HG02571 (cell line): Measurements from ENCODE around the gene TINCR.
"Not testable (repeated sequence)": the region's sequence is repeated elsewhere in the genome, so short reads cannot be mapped to it uniquely, and the experiment has no call there.

Experiments used
- ATAC-seq: cut with Tn5 transposase; IDR thresholded peaks from one replicate; pipeline ENCODE4 v1.9.1; 2021; ENCODE audit warnings: mild to moderate bottlenecking, moderate library complexity; ENCODE audit not compliant: unreplicated experiment

TINCR gene

GRCh38 chr19:5567360-5567969, at the start of gene TINCR:
TINCR (minus strand) TSS chr19:5567953.
- ATAC-seq, result no peak

- ATAC-seq, result no peak
These were observed 49.3 kb upstream of the TINCR start for GRCh38 chr19:5617080-5617479.

DNA sequence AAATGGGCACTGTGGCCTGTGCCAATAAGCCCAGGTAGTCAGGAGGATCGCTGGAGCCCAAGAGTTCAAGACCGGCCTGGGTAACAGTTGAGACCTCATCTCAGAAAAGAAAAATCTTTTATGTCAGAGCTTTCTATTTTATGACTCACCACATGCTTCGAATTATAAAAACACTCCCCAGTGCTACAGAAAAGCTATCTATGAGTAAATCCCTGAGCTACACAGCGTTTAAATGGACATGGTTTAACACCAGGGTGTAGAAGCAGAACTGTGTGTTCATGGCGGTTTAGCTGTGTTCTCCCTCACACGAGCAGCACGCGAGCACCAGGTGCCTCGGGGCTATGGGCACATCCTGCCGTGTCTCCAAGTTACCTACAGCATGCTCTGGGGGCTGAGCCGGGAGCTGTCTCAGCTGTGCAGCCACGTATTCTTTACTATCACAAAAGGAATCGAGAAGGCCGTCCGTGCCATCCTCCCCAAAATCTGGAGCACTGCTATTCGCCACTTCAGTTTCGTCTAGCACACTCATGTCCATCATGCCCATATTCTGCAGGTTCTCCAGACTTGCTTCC, 48.1 kb upstream of the TINCR start:
- ATAC-seq, result no peak

DNA sequence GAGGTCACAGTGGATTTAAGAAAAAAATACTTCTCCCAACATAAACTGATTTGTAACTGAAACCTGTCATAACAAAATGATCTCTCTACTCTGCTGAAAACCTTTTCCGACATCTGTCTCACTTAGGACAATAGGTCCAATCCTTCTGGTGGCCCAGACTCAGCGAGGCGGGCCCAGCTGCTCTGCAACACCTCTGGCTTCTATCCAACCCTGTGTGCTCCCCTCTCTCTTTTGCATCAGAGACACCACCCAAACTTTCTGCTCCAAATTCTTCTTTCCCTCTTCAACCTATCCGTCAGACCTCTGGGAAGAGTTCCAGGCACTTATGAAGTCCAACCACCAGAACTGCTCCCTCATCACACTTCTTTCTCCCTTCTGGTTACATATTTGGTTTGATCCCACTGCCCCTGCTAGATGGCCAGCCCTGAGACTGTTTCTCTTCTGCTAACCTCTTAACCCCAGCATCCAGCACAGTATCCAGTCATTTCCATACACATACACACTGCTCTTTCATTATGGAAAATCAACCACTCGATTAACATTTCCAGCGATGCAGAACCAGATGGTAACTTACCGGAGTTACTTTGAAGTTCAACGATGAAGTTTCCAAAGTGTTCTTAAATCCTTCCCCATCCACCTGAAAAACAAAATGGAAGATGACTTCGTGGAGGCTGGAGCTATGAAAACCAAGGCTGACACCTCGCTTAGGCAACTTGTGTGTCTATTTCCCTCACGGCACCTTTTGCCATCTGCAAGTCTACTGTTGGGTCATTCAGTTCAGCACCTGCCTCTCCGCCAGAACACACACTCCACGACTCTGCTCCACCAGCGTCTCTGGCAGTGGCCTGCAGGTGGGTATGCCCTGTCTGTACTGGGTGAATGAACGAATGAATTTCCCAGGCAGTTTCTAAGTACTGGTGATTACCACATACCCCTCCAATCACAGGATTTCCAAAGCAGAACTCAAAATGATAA, 45.4 kb upstream of the TINCR start:
- no peak for ATAC-seq

- no peak for ATAC-seq
These were observed 42.2 kb upstream of the TINCR start for GRCh38 chr19:5609881-5610448.

GRCh38 chr19:5608766-5609165, 41.0 kb upstream of the TINCR start:
- ATAC-seq, result not testable (repeated sequence)

- ATAC-seq, result no peak
These were observed 40.5 kb upstream of the TINCR start for GRCh38 chr19:5608291-5608690.

DNA sequence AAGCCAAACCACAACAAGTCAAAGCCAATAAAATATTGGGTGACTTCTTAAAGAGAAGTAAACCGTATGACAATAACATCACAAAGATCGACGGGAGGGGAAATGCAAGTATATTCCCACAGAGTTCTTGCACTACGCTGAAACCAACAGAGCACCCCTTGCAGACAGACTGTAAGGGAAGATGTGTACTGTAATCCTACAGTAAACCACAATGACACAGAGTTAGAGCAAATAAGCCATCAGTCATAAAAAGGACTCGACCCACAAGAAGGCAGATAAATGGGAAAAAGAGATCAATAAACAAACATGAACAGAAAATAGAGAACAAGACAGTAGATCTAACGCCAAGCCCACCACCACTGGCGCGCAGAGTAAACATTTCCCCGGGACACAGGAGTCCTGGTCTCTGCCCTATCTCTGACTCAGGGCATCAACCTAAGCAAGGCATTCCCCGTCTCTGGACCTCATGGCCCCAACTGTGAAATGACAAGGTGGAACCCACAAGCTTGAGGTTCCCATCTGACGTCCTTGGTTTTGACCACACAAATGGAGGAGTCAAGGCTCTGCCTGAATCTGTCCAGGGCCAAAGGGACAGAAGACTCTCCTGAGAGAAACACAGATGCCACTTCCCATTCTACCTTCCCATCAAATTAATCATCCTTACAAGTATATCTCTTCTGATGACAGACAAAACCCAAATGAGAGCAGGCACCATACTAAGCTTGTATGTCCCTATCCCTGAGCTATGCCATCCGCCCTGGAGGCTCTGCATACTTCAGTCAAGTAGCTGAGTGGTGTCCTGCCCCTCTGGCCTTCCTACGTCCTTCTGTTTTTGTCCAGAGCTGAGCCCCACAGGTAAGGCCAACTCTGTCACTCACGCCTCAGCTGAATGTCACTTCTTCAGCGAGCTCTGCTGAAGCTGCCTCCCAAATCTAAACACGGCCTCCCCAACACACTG, 39.8 kb upstream of the TINCR start:
- ATAC-seq, result no peak

DNA sequence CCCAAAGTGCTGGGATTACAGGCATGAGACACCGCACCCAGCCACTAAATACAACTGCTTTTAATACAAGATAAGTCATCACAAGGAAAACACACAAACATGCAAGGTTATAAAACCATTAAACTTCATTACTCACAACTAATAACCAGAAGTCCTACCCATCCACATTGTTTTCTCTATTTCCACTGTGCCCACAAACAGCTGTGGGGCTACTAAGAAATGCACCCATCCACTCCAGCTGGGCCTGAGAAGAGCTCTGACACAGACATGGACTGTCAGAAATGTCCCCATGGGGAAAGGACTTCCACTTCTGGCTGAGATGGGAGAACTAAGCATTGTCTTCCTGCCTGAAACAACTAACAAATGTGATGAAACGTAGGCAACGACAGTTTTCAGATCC, 37.6 kb upstream of the TINCR start:
- ATAC-seq, result no peak

GRCh38 chr19:5603626-5604025, 35.9 kb upstream of the TINCR start:
- ATAC-seq, result no peak

- no peak for ATAC-seq
These were observed 33.0 kb upstream of the TINCR start for GRCh38 chr19:5600797-5601196.

DNA sequence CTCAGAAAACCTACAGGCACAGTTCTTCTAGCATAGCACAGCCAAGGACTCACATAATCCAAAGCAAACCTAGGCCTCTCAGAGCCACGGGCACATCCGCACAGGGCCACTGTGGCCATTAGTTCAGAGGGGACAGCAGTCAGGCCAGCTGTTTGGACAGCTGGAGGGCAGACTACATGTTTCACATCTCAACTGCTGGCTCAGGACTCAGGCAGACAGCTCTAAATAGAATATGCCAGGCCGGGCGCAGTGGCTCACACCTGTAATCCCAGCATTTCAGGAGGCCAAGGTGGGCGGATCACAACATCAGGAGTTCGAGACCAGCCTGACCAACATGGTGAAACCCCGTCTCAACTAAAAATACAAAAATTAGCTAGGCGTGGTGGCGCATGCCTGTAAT, 28.0 kb upstream of the TINCR start:
- no peak for ATAC-seq

DNA sequence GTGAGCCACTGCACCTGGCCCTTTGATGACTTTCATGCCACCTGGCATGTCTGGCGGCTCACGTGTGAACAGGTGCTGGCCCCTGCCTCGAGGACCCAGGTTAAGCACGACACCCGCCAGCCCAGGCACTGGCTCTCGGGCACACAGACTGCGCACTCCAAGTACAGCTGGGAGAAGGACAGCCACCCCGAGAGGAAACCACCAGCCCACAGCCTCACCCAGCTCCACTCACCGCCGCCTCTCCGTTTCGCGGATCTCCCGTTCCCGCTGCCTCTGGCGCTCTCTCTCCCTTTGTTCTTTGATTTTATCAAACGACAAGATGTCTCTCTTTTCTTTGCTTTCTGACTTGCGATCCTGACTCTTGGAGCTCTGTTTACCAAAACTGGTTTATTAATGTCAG, 27.4 kb upstream of the TINCR start:
- no peak for ATAC-seq

GRCh38 chr19:5594521-5594950, 26.8 kb upstream of the TINCR start:
- no peak for ATAC-seq

DNA sequence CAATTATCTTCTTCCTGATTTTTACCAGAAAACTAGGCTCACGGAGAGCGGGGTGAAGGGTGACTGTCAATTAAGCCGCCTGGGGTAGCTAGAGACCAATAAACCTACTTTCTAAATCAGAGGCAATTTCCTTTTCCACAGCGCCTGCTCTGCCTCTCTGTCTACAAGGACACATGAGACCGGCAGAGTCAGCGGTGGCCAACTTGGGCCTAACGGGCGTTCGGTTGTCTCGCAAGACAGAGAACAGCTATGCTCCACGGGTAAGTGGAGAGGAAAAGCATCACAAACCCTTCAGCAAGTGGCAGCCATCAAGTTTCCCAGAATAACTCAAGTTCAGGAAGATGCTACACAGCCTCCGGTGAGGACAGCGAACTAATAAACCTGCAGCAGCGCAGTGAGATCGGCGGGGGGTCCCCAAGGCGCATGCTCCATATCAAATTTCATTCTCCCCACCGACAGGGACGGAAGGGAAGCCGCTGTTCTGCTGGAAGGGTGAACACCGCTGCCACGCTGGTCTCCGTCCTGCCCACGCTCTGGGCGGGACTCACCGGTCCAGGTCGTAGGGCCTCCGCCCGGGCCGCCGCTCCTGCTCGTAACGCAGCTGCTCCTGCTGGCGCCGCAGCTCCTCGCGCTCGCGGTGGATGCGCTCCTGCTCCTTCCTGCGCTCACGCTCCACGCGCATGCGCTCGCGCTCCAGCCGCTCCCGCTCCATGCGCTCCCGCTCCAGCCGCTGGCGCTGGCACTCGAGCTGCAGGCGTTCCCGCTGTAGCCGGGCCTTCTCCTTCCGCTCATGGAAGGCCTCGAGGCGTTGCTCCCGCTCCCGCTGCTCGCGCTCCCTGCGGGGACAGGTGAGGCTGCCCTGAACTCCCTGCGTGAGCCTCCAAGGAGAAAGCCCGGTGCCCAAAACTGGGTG, 25.8 kb upstream of the TINCR start:
- ATAC-seq, result no peak

DNA sequence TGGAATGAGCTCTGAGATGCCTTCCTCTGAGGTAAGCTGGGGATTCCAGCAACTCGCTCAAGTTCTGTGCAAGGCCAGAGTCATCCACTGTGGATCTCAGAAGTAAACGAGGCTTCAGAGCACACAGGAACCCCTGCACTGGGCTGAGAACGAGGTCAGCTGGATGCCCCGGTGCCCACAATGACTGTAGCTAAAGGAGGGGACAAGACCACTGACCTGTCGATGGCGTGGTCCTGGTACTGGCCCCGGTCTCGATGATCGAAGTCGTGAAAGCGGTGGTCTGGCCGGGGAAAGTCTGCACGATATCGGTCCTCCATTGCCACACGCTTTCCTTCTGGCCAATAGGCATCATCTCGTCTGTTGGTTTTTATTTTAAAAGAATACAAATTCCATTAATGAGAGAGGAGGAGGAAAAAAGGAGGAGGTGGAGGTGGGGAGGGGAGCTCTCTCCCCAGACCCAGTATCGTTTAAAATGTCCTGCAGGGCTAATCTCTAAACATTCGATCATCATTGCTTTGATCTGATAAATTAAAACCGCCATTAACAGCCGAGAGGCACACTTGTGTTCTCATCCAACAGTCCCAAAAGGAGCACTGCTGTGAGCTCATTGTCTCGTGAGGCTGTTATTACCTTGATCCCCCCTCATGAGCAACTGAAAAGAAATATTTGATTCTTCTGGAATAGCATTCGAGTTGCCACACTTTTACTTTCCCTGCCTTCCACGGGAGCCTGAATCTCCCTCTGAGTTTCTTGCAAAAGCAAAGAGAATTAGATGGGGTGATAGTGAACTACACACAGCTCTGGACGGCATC, 25.0 kb upstream of the TINCR start:
- ATAC-seq, result no peak

DNA sequence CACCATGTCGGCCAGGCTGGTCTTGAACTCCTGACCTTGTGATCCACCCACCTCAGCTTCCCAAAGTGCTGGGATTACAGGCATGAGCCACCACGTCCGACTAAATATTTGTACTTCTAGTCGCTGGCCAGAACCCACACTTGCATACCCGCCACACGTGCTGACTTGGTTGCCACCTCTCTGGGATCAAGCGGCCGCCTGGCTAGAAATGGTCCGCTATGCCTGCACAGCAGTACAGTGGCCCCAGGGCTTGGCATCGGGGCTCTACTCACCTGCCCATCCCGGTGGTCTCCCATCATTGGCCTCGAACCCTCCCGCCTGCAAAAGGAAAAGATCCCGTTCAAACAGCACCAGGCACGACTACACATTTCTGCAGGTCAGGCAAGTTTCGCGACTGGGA, 23.7 kb upstream of the TINCR start:
- ATAC-seq, result no peak

- ATAC-seq, result no peak
These were observed 23.1 kb upstream of the TINCR start for GRCh38 chr19:5590865-5591154.
